A549 (cell line): ENCODE measurements around the gene JAKMIP1. TPM values are rescaled to one million over a fixed set of nuclear protein-coding genes. Genes with fewer than 3 reads are reported as not detected.

Experiments used
- ATAC-seq, 2 experiments: fragments of 200-7000 bp in 1 of 2; fragments of >200 bp in 1 of 2; cut with Nextera tagmentation in 1 of 2; cut with Tn5 transposase in 1 of 2; 3 replicates each; pipeline versions ENCODE4 v1.8.0 to v1.9.1; 2018 to 2020; ENCODE audit warnings: mild to moderate bottlenecking in 1 of 2, moderate library complexity in 1 of 2
- CTCF ChIA-PET: fragments of 300-600 bp; sonication (Branson Sonifier 250); formaldehyde crosslinking; extraction: SDS; loops from one replicate; lab custom pipeline; 2021; ENCODE audit warnings: antibody characterized with exemption, inconsistent platforms; lab: Yijun Ruan, JAX
- POLR2A ChIA-PET: fragments of 350-600 bp; formaldehyde crosslinking; extraction: SDS; loops from one replicate; lab custom pipeline; 2021; ENCODE audit warnings: antibody characterized with exemption, inconsistent platforms; lab: Yijun Ruan, JAX
- DNase-seq, 2 experiments: peaks; one replicate each; pipeline versions ENCODE4 v3.0.0 to v3.0.0-alpha.2; 2011 to 2016; ENCODE audit warnings: low read depth in 1 of 2, low spot score in 1 of 2
- FAIRE-seq: peaks from 2 replicates; lab custom pipeline; 2011; peaks lifted over from hg19 to GRCh38; lab: Jason Lieb, UNC
- H3K27ac ChIP-seq, 2 experiments: fragments of >200 bp; sonication (Bioruptor Twin); formaldehyde crosslinking; 3 replicates each; pipeline ENCODE4 v1.5.1; 2016 to 2017
- H3K4me1 ChIP-seq: fragments of >200 bp; sonication (Bioruptor Twin); formaldehyde crosslinking; 3 replicates; pipeline ENCODE4 v1.6.1; 2016
- H3K4me2 ChIP-seq: fragments of >200 bp; sonication (Bioruptor Twin); formaldehyde crosslinking; 3 replicates; pipeline ENCODE4 v1.6.1; 2016
- H3K4me3 ChIP-seq: fragments of >200 bp; sonication (Bioruptor Twin); formaldehyde crosslinking; 3 replicates; pipeline ENCODE4 v1.5.1; 2016
- H3K9me3 ChIP-seq: fragments of >200 bp; sonication (Bioruptor Twin); formaldehyde crosslinking; 3 replicates; pipeline ENCODE4 v1.6.1; 2016
- EHMT2 ChIP-seq: fragments of 200-600 bp; sonication (generic); IDR thresholded peaks from 2 replicates; pipeline ENCODE4 v1.6.1; 2016; ENCODE audit warnings: antibody characterized with exemption, low read depth, mild to moderate bottlenecking, moderate library complexity
- ELK1 ChIP-seq: fragments of 150-350 bp; IDR thresholded peaks from 2 replicates; pipeline ENCODE4 v1.6.1; 2014; ENCODE audit warnings: low read depth, mild to moderate bottlenecking, low read length
- EP300 ChIP-seq, 2 experiments: fragments of >200 bp; sonication (Bioruptor Twin); formaldehyde crosslinking; IDR thresholded peaks; 2 replicates in 1 of 2; 3 replicates in 1 of 2; pipeline ENCODE4 v1.6.1; 2016 to 2017
- HES2 ChIP-seq: fragments of >200 bp; sonication (Bioruptor Twin); formaldehyde crosslinking; IDR thresholded peaks from 2 replicates; pipeline ENCODE4 v1.6.1; 2016
- HOXB13 ChIP-seq: fragments of 250-450 bp; sonication (Bioruptor Pico); IDR thresholded peaks from 2 replicates; pipeline ENCODE4 v1.5.0; 2020; ENCODE audit warnings: low read depth, mild to moderate bottlenecking, moderate library complexity
- NFE2L2 ChIP-seq: fragments of 150-350 bp; conservative IDR thresholded peaks from 2 replicates; pipeline ENCODE4 v1.6.1; 2014; ENCODE audit warnings: low read length
- TFCP2L1 ChIP-seq: fragments of 250-450 bp; sonication (Bioruptor Pico); IDR thresholded peaks from 2 replicates; pipeline ENCODE4 v1.5.0; 2021; ENCODE audit warnings: mild to moderate bottlenecking
- ZC3H11A ChIP-seq: fragments of 450-650 bp; IDR thresholded peaks from 2 replicates; pipeline ENCODE4 v1.6.1; 2014; ENCODE audit warnings: antibody characterized with exemption, mild to moderate bottlenecking
- ZFP36 ChIP-seq: fragments of 450-650 bp; IDR thresholded peaks from 2 replicates; pipeline ENCODE4 v1.6.1; 2014; ENCODE audit warnings: borderline replicate concordance; ENCODE audit not compliant: partially characterized antibody
- ZSCAN20 ChIP-seq: fragments of 250-450 bp; sonication (Bioruptor Pico); IDR thresholded peaks from 2 replicates; pipeline ENCODE4 v1.8.0; 2022; ENCODE audit warnings: mild to moderate bottlenecking, moderate library complexity
- WGBS: methylation state at CpG from one replicate; pipeline ENCODE4 v1.1.6; 2017; ENCODE audit errors: missing lambda C conversion rate; 5-methylcytosine and 5-hydroxymethylcytosine counted together
- polyA plus RNA-seq, 4 experiments: library from polyadenylated mRNA; depleted of rRNA in 3 of 4; stranded (reverse); fragments of >200 nt; fragmentation: RNase III in 1 of 4; extraction: RNeasy Plus Mini Kit Qiagen cat#74134 plus additional on column Dnase treatment in 1 of 4; gene quantifications; 2 replicates in 3 of 4; 3 replicates in 1 of 4; pipeline ENCODE4 v1.2.3, GENCODE V29; 2011 to 2017
- TF ChIP-seq, protein P1 (sequence below): IDR thresholded peaks from 2 replicates; pipeline ENCODE4 v1.6.1; 2012

The JAKMIP1 gene
- polyA plus RNA-seq, 2 of the 4 experiments (the other 2 are of a cell fraction): not detected

DNA sequence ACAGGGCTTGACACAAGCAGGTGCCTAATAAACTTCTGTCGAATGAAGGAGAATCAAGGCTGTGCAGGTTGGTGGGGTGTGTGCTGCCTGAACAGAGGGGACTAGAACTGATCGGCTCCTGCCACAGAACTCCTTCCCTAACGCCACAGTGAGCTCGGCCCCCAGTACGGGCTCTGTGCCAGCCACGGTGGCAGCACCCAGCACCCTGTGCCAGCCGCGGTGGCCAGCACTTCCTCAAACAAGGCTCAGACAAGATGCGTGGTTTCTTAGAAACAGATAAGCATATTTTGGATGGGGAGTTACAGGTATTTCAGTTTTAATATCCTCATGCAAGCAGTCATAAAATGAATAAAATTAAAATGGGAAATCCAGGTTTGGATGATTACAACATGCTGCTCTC lies 156.1 kb downstream of the JAKMIP1 start (continued):
- TF ChIP-seq ELK1 (no peak), HOXB13 (CRISPR knock-in tag) (no peak)
- TF ChIP-seq, protein P1, sequence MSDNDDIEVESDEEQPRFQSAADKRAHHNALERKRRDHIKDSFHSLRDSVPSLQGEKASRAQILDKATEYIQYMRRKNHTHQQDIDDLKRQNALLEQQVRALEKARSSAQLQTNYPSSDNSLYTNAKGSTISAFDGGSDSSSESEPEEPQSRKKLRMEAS: no peak

DNA sequence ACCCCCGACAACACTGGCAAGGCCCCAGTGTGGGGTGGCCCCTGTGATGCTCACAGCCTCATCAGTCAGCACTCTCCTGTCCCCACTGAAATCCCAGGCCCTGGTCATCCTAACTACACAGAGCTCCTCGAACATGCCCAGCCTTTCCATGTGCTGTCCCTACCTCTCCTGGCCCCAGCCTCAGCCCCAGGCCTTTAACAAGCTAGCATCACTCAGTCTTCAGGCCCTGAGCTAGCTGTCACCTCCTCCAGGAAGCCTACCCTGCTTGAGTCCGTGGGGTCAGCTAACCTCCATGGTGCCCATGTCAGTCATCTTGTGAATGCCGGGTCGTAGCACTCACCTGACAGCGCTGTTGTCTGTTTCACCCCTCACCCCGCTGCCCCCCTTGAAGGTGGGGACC lies 156.5 kb downstream of the JAKMIP1 start:
- Histone ChIP-seq H3K4me1 (no peaks in the 10 kb centered on the region), H3K9me3 (no peaks in the 10 kb centered on the region), H3K27ac (no peak overlapping the region), H3K4me3 (no peak overlapping the region), H3K4me2 (no peak overlapping the region)
- ATAC-seq (no peak), FAIRE-seq (no peak), DNase-seq (no peak)
- POLR2A ChIA-PET: no interaction called here
- CTCF ChIA-PET: interaction anchor here (1.3 kb wide), 1 partner anchor 46 kb away, joined by 4 read pairs; no protein-coding TSS in a partner anchor
- WGBS: 27% methylated on average over 6 of the region's 7 CpGs
- no peak for TF ChIP-seq EP300 (IDR thresholded peaks at IDR 0.05)
- TF ChIP-seq ZFP36: peak; percentile 67

GRCh38 chr4:6043188-6043587 lies 157.2 kb downstream of the JAKMIP1 start:
- ATAC-seq (no peak), DNase-seq (no peak), FAIRE-seq (no peak)
- POLR2A ChIA-PET: no interaction called here
- H3K9me3 ChIP-seq: no peaks in the 10 kb centered on the region
- no peak overlapping the region for H3K4me2 ChIP-seq
- H3K4me1 ChIP-seq: no peaks in the 10 kb centered on the region
- no peak overlapping the region for H3K4me3 ChIP-seq
- 59% methylated on average over 10 of the region's 13 CpGs for WGBS
- H3K27ac ChIP-seq: no peak overlapping the region
- TF ChIP-seq ZC3H11A: no peak
- TF ChIP-seq TFCP2L1 (CRISPR knock-in tag): no peak
- TF ChIP-seq HOXB13 (CRISPR knock-in tag): no peak
- TF ChIP-seq, all 56 proteins: peak for 0
- CTCF ChIA-PET: interaction anchor here (1.3 kb wide), 1 partner anchor 45 kb away, joined by 4 read pairs; no protein-coding TSS in a partner anchor

GRCh38 chr4:6042293-6043063 lies 157.9 kb downstream of the JAKMIP1 start:
- DNase-seq (no peak), ATAC-seq (no peak; a peak in 1 of 6 replicates), FAIRE-seq (no peak)
- no peaks in the 10 kb centered on the region for H3K9me3 ChIP-seq
- no peak overlapping the region for H3K27ac ChIP-seq
- no peak overlapping the region for H3K4me2 ChIP-seq
- TF ChIP-seq NFE2L2 (no peak), HES2 (no peak)
- CTCF ChIA-PET: no interaction called here
- POLR2A ChIA-PET: no interaction called here
- 59% methylated on average over 20 of the region's 21 CpGs for WGBS
- no peak overlapping the region for H3K4me3 ChIP-seq
- no peaks in the 10 kb centered on the region for H3K4me1 ChIP-seq

DNA sequence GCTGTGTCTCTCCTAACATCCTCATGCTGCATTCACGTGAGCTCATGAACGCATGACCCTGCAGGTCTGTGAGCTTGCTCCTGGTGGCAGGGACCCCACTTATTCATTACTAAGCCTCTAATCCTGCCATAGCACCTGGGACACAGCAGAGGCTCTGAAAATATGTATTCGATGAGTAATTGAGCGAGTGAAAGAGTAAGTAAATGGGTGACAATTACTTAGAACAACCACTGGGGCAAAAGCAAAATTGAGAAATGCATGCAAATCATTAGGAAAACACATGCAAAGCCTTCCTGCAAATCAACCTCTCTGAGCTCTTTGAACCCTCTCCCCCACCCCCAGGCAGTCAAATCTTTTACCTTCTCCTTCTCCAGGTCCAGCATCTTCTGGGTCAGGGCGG lies 158.5 kb downstream of the JAKMIP1 start:
- Histone ChIP-seq H3K4me3 (no peak overlapping the region), H3K4me1 (no peaks in the 10 kb centered on the region), H3K4me2 (no peak overlapping the region), H3K27ac (no peak overlapping the region), H3K9me3 (no peaks in the 10 kb centered on the region)
- ATAC-seq (no peak), DNase-seq (no peak), FAIRE-seq (no peak)
- ChIA-PET POLR2A (no interaction called here), CTCF (no interaction called here)
- 59% methylated on average over 5 of the region's 5 CpGs for WGBS
- TF ChIP-seq, protein P1: no peak
- TF ChIP-seq EHMT2: no peak

- FAIRE-seq (no peak), ATAC-seq (no peak), DNase-seq (no peak)
- 47% methylated on average over 4 of the region's 8 CpGs for WGBS
- CTCF ChIA-PET: no interaction called here
- Histone ChIP-seq H3K9me3 (no peaks in the 10 kb centered on the region), H3K4me1 (no peaks in the 10 kb centered on the region), H3K27ac (no peak overlapping the region), H3K4me3 (no peak overlapping the region), H3K4me2 (no peak overlapping the region)
- no peak for TF ChIP-seq ZSCAN20 (CRISPR knock-in tag)
- POLR2A ChIA-PET: no interaction called here
Measured at GRCh38 chr4:6038711-6039110, 161.6 kb downstream of the JAKMIP1 start.
